ENCODE results near the gene SORCS2.

SORCS2 gene

DNA sequence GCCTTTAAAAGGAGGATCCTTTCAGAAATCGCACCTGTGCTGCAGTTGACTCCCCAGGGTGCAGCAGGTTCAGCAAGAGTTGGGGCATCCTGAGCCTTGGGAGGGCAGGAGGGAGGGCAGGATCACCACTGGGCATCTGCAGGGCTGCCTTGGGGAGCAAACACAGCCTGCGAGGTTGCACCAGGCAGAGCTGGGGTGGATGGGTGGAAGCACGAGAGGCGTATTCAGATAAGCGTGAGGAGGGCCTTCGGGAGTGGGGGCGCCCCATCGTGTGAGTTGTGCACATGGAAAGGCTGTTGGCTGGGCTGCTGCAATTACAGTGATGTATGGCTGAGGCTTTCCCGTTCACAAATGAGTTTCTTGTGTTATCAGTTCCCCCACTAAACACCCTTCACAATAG, 186.8 kb downstream of the SORCS2 start:
- TF ChIP-seq, protein P1, sequence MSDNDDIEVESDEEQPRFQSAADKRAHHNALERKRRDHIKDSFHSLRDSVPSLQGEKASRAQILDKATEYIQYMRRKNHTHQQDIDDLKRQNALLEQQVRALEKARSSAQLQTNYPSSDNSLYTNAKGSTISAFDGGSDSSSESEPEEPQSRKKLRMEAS (IDR thresholded peaks at IDR 0.05; ENCODE audit: low read depth, low read length) = no peak
- TF ChIP-seq POLR2A (IDR thresholded peaks at IDR 0.05; ENCODE audit: extremely low read depth, insufficient read length) = no peak
- TF ChIP-seq, protein P2, sequence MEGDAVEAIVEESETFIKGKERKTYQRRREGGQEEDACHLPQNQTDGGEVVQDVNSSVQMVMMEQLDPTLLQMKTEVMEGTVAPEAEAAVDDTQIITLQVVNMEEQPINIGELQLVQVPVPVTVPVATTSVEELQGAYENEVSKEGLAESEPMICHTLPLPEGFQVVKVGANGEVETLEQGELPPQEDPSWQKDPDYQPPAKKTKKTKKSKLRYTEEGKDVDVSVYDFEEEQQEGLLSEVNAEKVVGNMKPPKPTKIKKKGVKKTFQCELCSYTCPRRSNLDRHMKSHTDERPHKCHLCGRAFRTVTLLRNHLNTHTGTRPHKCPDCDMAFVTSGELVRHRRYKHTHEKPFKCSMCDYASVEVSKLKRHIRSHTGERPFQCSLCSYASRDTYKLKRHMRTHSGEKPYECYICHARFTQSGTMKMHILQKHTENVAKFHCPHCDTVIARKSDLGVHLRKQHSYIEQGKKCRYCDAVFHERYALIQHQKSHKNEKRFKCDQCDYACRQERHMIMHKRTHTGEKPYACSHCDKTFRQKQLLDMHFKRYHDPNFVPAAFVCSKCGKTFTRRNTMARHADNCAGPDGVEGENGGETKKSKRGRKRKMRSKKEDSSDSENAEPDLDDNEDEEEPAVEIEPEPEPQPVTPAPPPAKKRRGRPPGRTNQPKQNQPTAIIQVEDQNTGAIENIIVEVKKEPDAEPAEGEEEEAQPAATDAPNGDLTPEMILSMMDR (IDR thresholded peaks at IDR 0.05; ENCODE audit: low read depth, low read length) = no peak
- no peak for TF ChIP-seq MYC (IDR thresholded peaks at IDR 0.05; ENCODE audit: low read depth, low read length)
- no peak overlapping the region for H3K4me3 ChIP-seq (ENCODE audit: low read depth, low read length)
- no peak for DNase-seq (ENCODE audit: low read depth)

DNA sequence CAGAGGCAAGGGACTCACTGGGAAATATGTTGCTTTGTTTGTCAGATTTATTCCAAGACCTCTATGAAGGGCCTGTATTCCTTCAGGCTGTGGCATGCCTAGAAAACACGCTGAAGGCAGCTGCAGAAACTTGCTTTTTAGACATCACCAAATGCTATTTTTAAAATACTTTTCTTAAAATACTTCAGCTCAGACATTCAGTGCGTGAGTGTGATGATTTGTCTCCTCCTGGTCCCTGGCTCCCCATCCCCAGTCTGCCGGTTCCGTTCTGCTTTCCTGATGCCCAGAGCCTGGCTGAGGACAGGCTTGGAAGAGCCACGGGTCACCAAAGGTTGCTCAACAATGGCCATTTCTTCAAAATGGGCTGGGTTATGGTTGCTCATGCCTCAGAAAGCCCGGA, 187.4 kb downstream of the SORCS2 start:
- no peak overlapping the region for H3K4me3 ChIP-seq (ENCODE audit: low read depth, low read length)
- DNase-seq (ENCODE audit: low read depth) = no peak
- TF ChIP-seq POLR2A (IDR thresholded peaks at IDR 0.05; ENCODE audit: extremely low read depth, insufficient read length) = no peak
- TF ChIP-seq, protein P1 (IDR thresholded peaks at IDR 0.05; ENCODE audit: low read depth, low read length) = no peak
- TF ChIP-seq, protein P2 (IDR thresholded peaks at IDR 0.05; ENCODE audit: low read depth, low read length) = no peak
- TF ChIP-seq MYC (IDR thresholded peaks at IDR 0.05; ENCODE audit: low read depth, low read length) = no peak

DNA sequence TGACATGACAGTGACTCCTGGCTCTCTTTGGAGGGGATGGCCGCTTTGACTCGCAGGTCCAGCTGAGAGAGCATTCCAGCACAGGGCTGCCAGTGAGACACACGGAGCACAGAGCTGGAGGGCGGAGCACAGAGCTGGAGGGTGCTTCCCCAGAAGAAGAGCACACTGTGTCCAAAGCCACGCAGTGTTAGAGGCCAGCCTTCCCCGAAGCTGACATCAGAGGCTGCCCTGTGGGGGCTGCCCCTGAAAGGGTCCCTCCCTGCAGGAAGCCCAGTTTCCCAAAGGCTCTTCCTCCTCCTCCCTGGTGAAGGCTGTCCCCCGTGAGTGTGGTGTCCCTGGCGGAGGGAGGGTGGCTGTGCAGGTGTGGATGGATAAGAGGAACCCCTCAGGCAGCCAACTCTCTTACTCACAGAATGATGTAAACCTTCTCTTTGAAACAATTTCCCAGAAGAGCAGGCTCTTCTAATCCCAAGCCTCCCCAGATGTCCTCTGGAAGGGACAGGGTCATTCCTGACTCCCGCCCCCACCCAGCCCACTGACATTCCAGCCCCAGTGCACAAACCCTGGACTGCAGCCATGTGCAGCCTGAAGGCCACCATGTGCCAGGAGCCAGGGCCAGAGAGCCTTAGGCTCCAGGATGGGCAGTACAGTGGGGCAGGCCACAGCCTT, 189.0 kb downstream of the SORCS2 start:
- no peak for DNase-seq (ENCODE audit: low read depth)
- TF ChIP-seq MYC (IDR thresholded peaks at IDR 0.05; ENCODE audit: low read depth, low read length) = no peak
- TF ChIP-seq, protein P2 (IDR thresholded peaks at IDR 0.05; ENCODE audit: low read depth, low read length) = peak; percentile 7
- no peak overlapping the region for H3K4me3 ChIP-seq (ENCODE audit: low read depth, low read length)

DNA sequence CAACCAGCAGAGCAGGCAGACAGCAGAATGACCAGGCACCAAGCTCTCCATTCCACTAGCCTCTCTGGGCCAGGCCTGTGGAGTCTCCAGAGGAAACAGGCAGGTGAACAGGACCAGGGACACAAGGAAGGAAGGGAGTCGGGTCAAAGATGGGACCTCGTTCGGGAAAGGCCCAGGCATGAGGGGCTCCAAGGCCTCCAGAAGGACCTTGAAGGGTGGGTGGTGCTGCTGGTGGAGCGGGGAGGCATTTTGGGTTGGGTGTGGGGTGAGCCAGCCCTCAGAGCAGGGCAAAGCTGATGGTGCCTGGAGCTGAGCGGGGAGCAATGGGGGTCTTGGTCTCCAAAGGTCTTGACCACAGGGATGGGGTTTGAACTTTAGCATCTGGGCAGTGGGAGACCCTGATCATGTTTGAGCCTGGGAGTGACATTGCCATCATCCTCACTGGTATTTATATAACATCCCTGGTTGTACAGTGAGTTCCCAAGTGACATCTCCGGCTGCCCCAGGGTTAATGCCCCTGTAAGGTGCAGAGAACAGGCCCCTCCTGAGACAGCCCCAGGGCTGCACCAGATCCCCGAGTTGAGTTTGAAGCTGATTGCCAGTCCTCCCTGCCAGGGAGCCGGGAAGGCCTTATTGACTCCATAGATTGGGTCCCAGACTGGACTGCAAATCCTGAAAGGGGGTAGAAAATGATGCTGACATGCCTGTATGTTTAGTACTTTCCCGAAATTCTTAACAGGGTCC, 189.7 kb downstream of the SORCS2 start:
- TF ChIP-seq, protein P2 (IDR thresholded peaks at IDR 0.05; ENCODE audit: low read depth, low read length) = no peak
- TF ChIP-seq MYC (IDR thresholded peaks at IDR 0.05; ENCODE audit: low read depth, low read length) = no peak
- no peak for TF ChIP-seq POLR2A (IDR thresholded peaks at IDR 0.05; ENCODE audit: extremely low read depth, insufficient read length)
- TF ChIP-seq, protein P1 (IDR thresholded peaks at IDR 0.05; ENCODE audit: low read depth, low read length) = no peak
- DNase-seq (ENCODE audit: low read depth) = no peak
- H3K4me3 ChIP-seq (ENCODE audit: low read depth, low read length) = no peak overlapping the region

DNA sequence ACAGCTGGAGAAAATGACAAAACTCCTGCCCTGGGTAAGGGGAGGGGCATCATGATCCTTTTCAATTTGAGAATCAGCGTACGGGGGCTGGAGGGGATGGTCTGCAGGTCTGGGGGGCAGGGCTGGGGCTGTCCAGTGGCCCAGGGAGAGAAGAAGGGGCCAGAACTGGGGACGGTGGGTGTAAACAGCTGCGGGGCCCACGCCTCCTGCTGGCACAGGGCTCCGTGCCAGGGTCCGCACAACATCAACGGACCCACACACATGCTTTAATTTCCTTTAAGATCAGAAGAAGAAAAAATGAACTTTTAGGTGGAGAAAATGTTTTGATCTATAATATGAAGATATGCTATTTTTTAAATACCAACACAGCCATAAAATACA, 190.3 kb downstream of the SORCS2 start:
- no peak for DNase-seq (ENCODE audit: low read depth)
- no peak for TF ChIP-seq POLR2A (IDR thresholded peaks at IDR 0.05; ENCODE audit: extremely low read depth, insufficient read length)
- TF ChIP-seq MYC (IDR thresholded peaks at IDR 0.05; ENCODE audit: low read depth, low read length) = no peak
- TF ChIP-seq, protein P2 (IDR thresholded peaks at IDR 0.05; ENCODE audit: low read depth, low read length) = no peak
- TF ChIP-seq, protein P1 (IDR thresholded peaks at IDR 0.05; ENCODE audit: low read depth, low read length) = no peak
- H3K4me3 ChIP-seq (ENCODE audit: low read depth, low read length) = no peak overlapping the region
